Stomach (tissue), 9 donors: ENCODE results near the gene PGA4. TPM values are rescaled to one million over a fixed set of nuclear protein-coding genes. Genes with fewer than 3 reads are reported as not detected.

ENCODE experiments used
- DNase-seq, 2 donors: peaks; one replicate each; pipeline versions ENCODE4 v3.0.0 to v3.0.0-alpha.2; 2013 to 2019
- H3K27ac ChIP-seq, 5 donors: fragments of 200-600 bp in 4 of 5; sonication (generic) in 4 of 5; one replicate each; pipeline ENCODE4 v1.5.1; 2013 to 2019; ENCODE audit warnings: mild to moderate bottlenecking in 1 of 5, moderate library complexity in 1 of 5
- H3K27me3 ChIP-seq, 3 donors: fragments of 200-600 bp; sonication (generic); one replicate each; pipeline ENCODE4 v1.5.1; 2017 to 2019; ENCODE audit warnings: mixed run types in 1 of 3
- H3K36me3 ChIP-seq, 4 donors: fragments of 200-600 bp; sonication (generic); 1 replicate in 3 of 4; 2 replicates in 1 of 4; pipeline ENCODE4 v1.5.1; 2016 to 2019
- H3K4me1 ChIP-seq, 4 donors: fragments of 200-600 bp; sonication (generic); one replicate each; pipeline ENCODE4 v1.5.1; 2016 to 2019
- H3K4me3 ChIP-seq, 4 donors: fragments of 200-600 bp; sonication (generic) in 3 of 4; one replicate each; pipeline ENCODE4 v1.5.1; 2016 to 2019; ENCODE audit warnings: mild to moderate bottlenecking in 1 of 4
- H3K9me3 ChIP-seq, 4 donors: fragments of 200-600 bp; sonication (generic); one replicate each; pipeline ENCODE4 v1.5.1; 2016 to 2019
- CTCF ChIP-seq, 7 experiments: fragments of 450-650 bp in 4 of 7; fragments of 200-600 bp in 3 of 7; sonication (generic) in 3 of 7; IDR thresholded peaks; one replicate each; pipeline ENCODE4 v1.5.1; 2016 to 2019; ENCODE audit warnings: antibody characterized with exemption in 7 of 7, control low read depth in 2 of 7, mild to moderate bottlenecking in 1 of 7
- EP300 ChIP-seq: sonication (generic); formaldehyde crosslinking; IDR thresholded peaks from one replicate; pipeline ENCODE4 v1.6.1; 2017; ENCODE audit warnings: antibody characterized with exemption
- POLR2A ChIP-seq, 4 donors: fragments of 450-650 bp; IDR thresholded peaks; one replicate each; pipeline ENCODE4 v1.6.1; 2016; ENCODE audit warnings: antibody characterized with exemption in 4 of 4, control low read depth in 2 of 4, mild to moderate bottlenecking in 1 of 4, moderate library complexity in 1 of 4
- POLR2AphosphoS5 ChIP-seq, 3 donors: sonication (generic); formaldehyde crosslinking; IDR thresholded peaks; one replicate each; pipeline ENCODE4 v1.6.1; 2016; ENCODE audit warnings: antibody characterized with exemption in 3 of 3
- WGBS, 5 donors: extraction: QIAGEN DNeasy Blood & Tissue Kit in 3 of 5; methylation state at CpG; one replicate each; pipeline versions ENCODE4 v1.1.5 to v1.1.7; 2013 to 2018; 5-methylcytosine and 5-hydroxymethylcytosine counted together
- intact Hi-C: fragments of 100-400 bp; cut with DNase I; formaldehyde crosslinking; loops from one replicate; pipeline ENCODE4 v1.15.1; 2023; ENCODE audit warnings: low total_unique reads
- polyA plus RNA-seq, 3 donors: library from polyadenylated mRNA; stranded (reverse); fragments of 200-250 nt; gene quantifications; one replicate each; pipeline ENCODE4 v1.2.3, GENCODE V29; 2013
- total RNA-seq, 5 donors: library from RNA; depleted of rRNA; stranded (reverse); fragments of >200 nt; gene quantifications; one replicate each; pipeline versions ENCODE4 v1.1.0 to v1.2.3, GENCODE V29; 2014 to 2016
- donor health status: healthy with polysubstance abuse.
- donor health status: Bipolar disorder and iron deficiency.
- donor health status: healthy.

Gene PGA4
- total and polyA plus RNA-seq, 8 donors = 386 to 107,207 (median 16,893) TPM

DNA sequence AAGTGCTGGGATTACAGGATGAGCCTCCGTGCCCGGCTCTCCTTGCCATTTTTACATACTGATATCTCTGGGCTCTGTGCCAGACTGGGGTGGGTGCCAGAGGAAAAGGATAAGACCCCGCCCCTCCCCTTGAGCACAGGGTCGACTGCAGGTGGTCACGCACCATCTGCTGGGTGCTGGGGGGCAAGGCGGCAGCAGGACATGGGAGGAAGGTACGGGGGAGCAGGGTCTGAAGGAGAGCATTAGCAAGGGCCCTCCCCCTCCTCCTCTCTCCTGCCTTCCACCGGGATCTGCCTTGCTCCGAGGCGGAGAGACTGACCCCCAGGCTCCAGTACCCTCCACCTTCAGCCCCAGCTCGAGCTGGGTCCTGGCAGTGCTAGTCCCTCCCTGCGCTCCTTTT, 28.6 kb upstream of the PGA4 start:
- no peaks in the 10 kb centered on the region for H3K36me3 ChIP-seq
- no peak overlapping the region for H3K4me3 ChIP-seq
- peak overlapping the region; percentile 73 to 88 (median 76) for H3K27ac ChIP-seq
- DNase-seq = peak; percentile 37 to 80
- H3K27me3 ChIP-seq = peaks cover 0 to 9% (median 0%) of the 10 kb centered on the region in 3 donors
- 17 to 34% (median 21%) methylated on average over 12 of the region's 12 CpGs for WGBS, 5 donors
- TF ChIP-seq POLR2AphosphoS5 (IDR thresholded peaks at IDR 0.05) (peak in 2 of 3 donors; percentile 41 to 51), POLR2A (IDR thresholded peaks at IDR 0.05) (no peak), EP300 (no peak)
- intact Hi-C loops = no loop called here
- peaks cover 0 to 2% (median under 1%) of the 10 kb centered on the region in 4 donors for H3K9me3 ChIP-seq
- peaks cover 0 to 27% (median 20%) of the 10 kb centered on the region in 4 donors for H3K4me1 ChIP-seq

- Histone ChIP-seq H3K27me3 (peaks cover 0 to 9% (median 0%) of the 10 kb centered on the region in 3 donors), H3K36me3 (no peaks in the 10 kb centered on the region), H3K9me3 (peaks cover 0 to 8% (median 3%) of the 10 kb centered on the region in 4 donors), H3K4me3 (no peak overlapping the region), H3K4me1 (peaks cover 0 to 27% (median 20%) of the 10 kb centered on the region in 4 donors), H3K27ac (peak overlapping the region; percentile 73 to 88 (median 76))
- WGBS, 5 donors = 31 to 56% (median 39%) methylated on average over 11 to 12 of the region's 12 CpGs
- peak in 2 of 3 donors; percentile 3 to 21 for TF ChIP-seq POLR2AphosphoS5 (IDR thresholded peaks at IDR 0.05)
- no peak for TF ChIP-seq EP300
- intact Hi-C loops = no loop called here
- peak in 1 of 2 donors; percentile 72 for DNase-seq
Measured at GRCh38 chr11:61194169-61194671, 27.9 kb upstream of the PGA4 start.

DNA sequence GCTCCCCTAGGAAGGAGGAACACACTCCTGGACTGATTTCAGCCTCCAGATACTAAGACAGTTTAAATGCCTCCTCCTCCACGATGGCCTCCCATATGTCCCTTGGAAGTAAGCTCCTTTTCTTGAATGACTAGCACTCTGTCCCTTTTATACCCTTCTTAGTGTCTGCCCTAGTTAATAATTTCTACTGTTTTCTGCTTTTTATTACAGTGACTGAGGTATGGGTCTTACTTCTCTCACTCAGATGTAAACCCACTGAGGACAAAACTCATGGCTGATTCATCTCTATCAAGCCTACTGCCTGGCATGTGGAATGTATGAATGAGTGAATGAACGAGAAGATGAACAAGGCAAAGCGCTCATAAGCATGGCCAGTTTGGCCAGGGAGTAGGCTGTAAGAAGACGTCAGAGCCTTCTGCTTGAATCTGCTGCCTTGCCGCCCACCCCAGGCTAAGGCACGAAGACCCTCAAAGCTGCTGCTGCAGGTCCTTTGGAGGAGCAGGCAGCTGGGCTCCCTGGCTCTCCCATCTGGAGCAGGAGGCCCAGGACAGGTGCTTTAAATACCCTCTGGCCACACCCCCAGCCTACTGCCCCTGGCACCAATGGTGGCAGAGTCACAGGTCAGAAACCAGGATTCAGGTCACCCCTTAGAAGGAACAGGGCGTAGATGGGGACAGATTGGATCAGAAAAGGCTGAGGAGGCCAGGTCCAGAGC, 27.0 kb upstream of the PGA4 start:
- TF ChIP-seq POLR2AphosphoS5 (IDR thresholded peaks at IDR 0.05) (peak in 2 of 3 donors; percentile 94 to 98), CTCF (IDR thresholded peaks at IDR 0.05) (no peak), EP300 (no peak), POLR2A (IDR thresholded peaks at IDR 0.05) (peak in 2 of 4 donors; percentile 71 to 89)
- peaks cover 0 to 9% (median 4%) of the 10 kb centered on the region in 4 donors for H3K9me3 ChIP-seq
- H3K27ac ChIP-seq = peak overlapping the region; percentile 73 to 88 (median 76)
- peaks cover 0 to 9% (median 0%) of the 10 kb centered on the region in 3 donors for H3K27me3 ChIP-seq
- DNase-seq = peak in 1 of 2 donors; percentile 94
- H3K36me3 ChIP-seq = no peaks in the 10 kb centered on the region
- intact Hi-C loops = no loop called here
- 33 to 65% (median 46%) methylated on average over 7 of the region's 7 CpGs for WGBS, 5 donors
- peaks cover 0 to 27% (median 20%) of the 10 kb centered on the region in 4 donors for H3K4me1 ChIP-seq
- peak overlapping the region in 1 of 4 donors; percentile 4 for H3K4me3 ChIP-seq

DNA sequence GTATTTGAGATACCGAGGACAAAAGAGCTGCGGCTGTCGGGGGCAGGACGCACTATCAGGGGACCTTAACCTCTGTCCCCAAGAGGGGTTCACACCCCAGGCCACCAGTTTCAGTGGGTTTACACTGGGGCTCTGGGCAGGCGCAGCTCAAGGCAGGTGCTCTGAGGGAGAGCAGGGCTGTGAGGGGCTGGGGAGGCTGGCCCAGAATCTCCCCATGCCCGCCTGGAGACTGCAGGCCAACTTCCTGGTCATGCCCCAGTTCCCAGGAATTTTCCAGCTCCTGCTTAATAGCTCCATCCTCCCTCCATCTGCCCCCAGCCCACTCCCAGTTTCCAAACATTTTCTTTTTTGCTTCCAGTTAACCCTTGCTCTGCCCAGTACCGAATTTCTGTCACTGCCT, 26.4 kb upstream of the PGA4 start:
- Histone ChIP-seq H3K4me1 (peaks cover 0 to 27% (median 20%) of the 10 kb centered on the region in 4 donors), H3K9me3 (peaks cover 0 to 9% (median 4%) of the 10 kb centered on the region in 4 donors), H3K27ac (peak overlapping the region; percentile 73 to 88 (median 76)), H3K27me3 (peaks cover 0 to 9% (median 0%) of the 10 kb centered on the region in 3 donors), H3K4me3 (no peak overlapping the region), H3K36me3 (no peaks in the 10 kb centered on the region)
- peak in 1 of 2 donors; percentile 83 for DNase-seq
- intact Hi-C loops = no loop called here
- WGBS, 5 donors = 30 to 62% (median 38%) methylated on average over 7 of the region's 7 CpGs
- TF ChIP-seq CTCF (IDR thresholded peaks at IDR 0.05) (no peak), EP300 (no peak), POLR2A (IDR thresholded peaks at IDR 0.05) (no peak), POLR2AphosphoS5 (IDR thresholded peaks at IDR 0.05) (no peak)

DNA sequence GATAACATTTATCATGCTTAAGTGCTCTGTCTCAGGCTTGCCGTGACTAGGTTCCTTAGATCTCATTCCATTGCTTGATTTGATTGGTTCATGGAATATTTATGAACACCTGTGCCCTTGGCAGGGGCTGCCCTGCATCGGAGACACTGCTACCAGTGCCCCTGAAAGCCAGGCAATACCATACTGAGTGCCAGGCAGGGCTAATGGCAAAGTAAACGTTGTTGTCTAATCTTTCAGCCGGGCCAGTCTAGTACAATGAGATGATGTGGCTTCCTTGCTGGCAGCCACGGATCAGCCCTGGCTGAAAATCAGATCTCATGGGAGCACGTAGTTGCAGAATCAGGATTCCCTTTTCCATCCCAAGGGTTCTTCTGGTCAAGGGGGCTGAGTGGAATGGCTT, 23.8 kb upstream of the PGA4 start:
- intact Hi-C loops = no loop called here
- Histone ChIP-seq H3K36me3 (no peaks in the 10 kb centered on the region), H3K27ac (peak overlapping the region in 4 of 5 donors; percentile 40 to 76 (median 44)), H3K4me3 (no peak overlapping the region), H3K9me3 (peaks cover 0 to 9% (median 4%) of the 10 kb centered on the region in 4 donors), H3K27me3 (no peaks in the 10 kb centered on the region), H3K4me1 (peaks cover 0 to 21% (median 15%) of the 10 kb centered on the region in 4 donors)
- WGBS, 5 donors = 22 to 63% (median 35%) methylated on average over 6 of the region's 6 CpGs
- peak in 1 of 2 donors; percentile 91 for DNase-seq
- TF ChIP-seq CTCF (IDR thresholded peaks at IDR 0.05) = no peak
- peak in 2 of 3 donors; percentile 64 to 68 for TF ChIP-seq POLR2AphosphoS5 (IDR thresholded peaks at IDR 0.05)
- TF ChIP-seq POLR2A (IDR thresholded peaks at IDR 0.05) = no peak
- no peak for TF ChIP-seq EP300
